Stomach (tissue), 4 donors: ENCODE data around the gene FGGY.
"Not testable (repeated sequence)": the region's sequence is repeated elsewhere in the genome, so short reads cannot be mapped to it uniquely, and the experiment has no call there.

Source experiments
- EP300 ChIP-seq: sonication (generic); formaldehyde crosslinking; IDR thresholded peaks from one replicate; pipeline ENCODE4 v1.6.1; 2017; ENCODE audit warnings: antibody characterized with exemption
- POLR2A ChIP-seq, 4 donors: fragments of 450-650 bp; IDR thresholded peaks; one replicate each; pipeline ENCODE4 v1.6.1; 2016; ENCODE audit warnings: antibody characterized with exemption in 4 of 4, control low read depth in 2 of 4, mild to moderate bottlenecking in 1 of 4, moderate library complexity in 1 of 4
- TF ChIP-seq, protein P1 (sequence below), 7 experiments: fragments of 450-650 bp in 4 of 7; fragments of 200-600 bp in 3 of 7; sonication (generic) in 3 of 7; IDR thresholded peaks; one replicate each; pipeline ENCODE4 v1.5.1; 2016 to 2019; ENCODE audit warnings: antibody characterized with exemption in 7 of 7, control low read depth in 2 of 7, mild to moderate bottlenecking in 1 of 7

DNA sequence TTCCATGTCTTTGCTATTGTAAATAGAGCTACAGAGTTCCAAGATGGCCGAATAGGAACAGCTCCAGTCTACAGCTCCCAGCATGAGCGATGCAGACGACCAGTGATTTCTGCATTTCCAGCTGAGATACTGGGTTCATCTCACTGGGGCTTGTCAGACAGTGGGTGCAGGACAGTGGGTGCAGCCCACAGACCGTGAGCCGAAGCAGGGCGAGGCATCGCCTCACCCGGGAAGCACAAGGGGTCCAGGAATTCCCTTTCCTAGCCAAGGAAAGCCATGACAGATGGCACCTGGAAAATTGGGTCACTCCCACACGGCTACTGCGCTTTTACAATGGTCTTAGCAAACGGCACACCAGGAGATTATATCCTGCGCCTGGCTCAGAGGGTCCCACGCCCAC is 313.6 kb downstream of the FGGY start:
- TF ChIP-seq, protein P1, sequence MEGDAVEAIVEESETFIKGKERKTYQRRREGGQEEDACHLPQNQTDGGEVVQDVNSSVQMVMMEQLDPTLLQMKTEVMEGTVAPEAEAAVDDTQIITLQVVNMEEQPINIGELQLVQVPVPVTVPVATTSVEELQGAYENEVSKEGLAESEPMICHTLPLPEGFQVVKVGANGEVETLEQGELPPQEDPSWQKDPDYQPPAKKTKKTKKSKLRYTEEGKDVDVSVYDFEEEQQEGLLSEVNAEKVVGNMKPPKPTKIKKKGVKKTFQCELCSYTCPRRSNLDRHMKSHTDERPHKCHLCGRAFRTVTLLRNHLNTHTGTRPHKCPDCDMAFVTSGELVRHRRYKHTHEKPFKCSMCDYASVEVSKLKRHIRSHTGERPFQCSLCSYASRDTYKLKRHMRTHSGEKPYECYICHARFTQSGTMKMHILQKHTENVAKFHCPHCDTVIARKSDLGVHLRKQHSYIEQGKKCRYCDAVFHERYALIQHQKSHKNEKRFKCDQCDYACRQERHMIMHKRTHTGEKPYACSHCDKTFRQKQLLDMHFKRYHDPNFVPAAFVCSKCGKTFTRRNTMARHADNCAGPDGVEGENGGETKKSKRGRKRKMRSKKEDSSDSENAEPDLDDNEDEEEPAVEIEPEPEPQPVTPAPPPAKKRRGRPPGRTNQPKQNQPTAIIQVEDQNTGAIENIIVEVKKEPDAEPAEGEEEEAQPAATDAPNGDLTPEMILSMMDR (IDR thresholded peaks at IDR 0.05): not testable (repeated sequence)
- not testable (repeated sequence) for TF ChIP-seq EP300; POLR2A (IDR thresholded peaks at IDR 0.05)
